Measurements from ENCODE around the gene GUCY1A1. TPM values are rescaled to one million over a fixed set of nuclear protein-coding genes. Genes with fewer than 3 reads are reported as not detected.
A peak's percentile ranks its signal among the peaks of the same experiment; 100 is the strongest.

The GUCY1A1 gene
- total and polyA plus RNA-seq, 4 donors, result 20.2 to 81.9 (median 68.2) TPM

GRCh38 chr4:155705664-155706063 is 39.0 kb downstream of the GUCY1A1 start:
- DNase-seq (no peak), ATAC-seq (ENCODE audit: low FRiP score) (peak; percentile 47)
- intact Hi-C loops (cut with DNase I), result no loop called here

DNA sequence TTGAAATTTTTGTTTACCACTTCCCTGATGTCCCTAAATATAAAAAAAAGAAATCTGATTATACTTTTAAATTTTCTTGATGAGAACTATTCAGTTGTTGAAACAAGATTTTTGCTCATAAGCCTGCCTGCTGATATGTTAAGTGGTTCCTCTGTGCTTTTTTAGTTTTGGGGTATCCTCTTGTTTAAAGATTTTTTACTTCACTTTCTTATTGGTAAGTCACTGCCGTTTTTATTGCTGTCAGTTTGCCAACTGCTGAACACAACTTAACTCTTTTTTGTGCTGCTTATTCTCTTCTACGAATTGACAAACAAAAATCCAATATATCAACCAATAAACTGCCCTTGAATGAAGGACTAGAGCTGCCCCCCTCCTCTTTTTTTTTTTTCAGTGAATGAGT is 39.5 kb downstream of the GUCY1A1 start:
- peaks cover 0 to 6% of the 10 kb centered on the region in 2 donors for H3K4me1 ChIP-seq (ENCODE audit: control insufficient read depth in 1 of 2, insufficient read depth in 2 of 2, low read length in 2 of 2)
- no peaks in the 10 kb centered on the region for H3K27me3 ChIP-seq (ENCODE audit: control insufficient read depth in 1 of 2, insufficient read depth in 2 of 2, low read length in 1 of 2)
- H3K4me3 ChIP-seq (ENCODE audit: low read length in 2 of 2), result no peak overlapping the region
- no peak for ATAC-seq (ENCODE audit: low FRiP score)
- peaks cover 0 to 2% of the 10 kb centered on the region in 2 donors for H3K36me3 ChIP-seq (ENCODE audit: control insufficient read depth in 1 of 2, insufficient read depth in 2 of 2, low read length in 1 of 2)
- DNase-seq, result no peak
- intact Hi-C loops (cut with DNase I), result no loop called here
- H3K27ac ChIP-seq (ENCODE audit: low read depth in 1 of 2, low read length in 2 of 2), result no peak overlapping the region
- WGBS, 2 donors, result 46% methylated on average over 2 of the region's 2 CpGs
- H3K9me3 ChIP-seq (ENCODE audit: control insufficient read depth, low read length), result no peaks in the 10 kb centered on the region

More at GRCh38 chr4:155705664-155706063, 39.0 kb downstream of the GUCY1A1 start:
- Histone ChIP-seq H3K4me3 (ENCODE audit: low read length in 2 of 2) (no peak overlapping the region), H3K9me3 (ENCODE audit: control insufficient read depth, low read length) (no peaks in the 10 kb centered on the region), H3K36me3 (ENCODE audit: control insufficient read depth in 1 of 2, insufficient read depth in 2 of 2, low read length in 1 of 2) (peaks cover 0 to 2% of the 10 kb centered on the region in 2 donors), H3K4me1 (ENCODE audit: control insufficient read depth in 1 of 2, insufficient read depth in 2 of 2, low read length in 2 of 2) (peaks cover 0 to 6% of the 10 kb centered on the region in 2 donors), H3K27me3 (ENCODE audit: control insufficient read depth in 1 of 2, insufficient read depth in 2 of 2, low read length in 1 of 2) (no peaks in the 10 kb centered on the region), H3K27ac (ENCODE audit: low read depth in 1 of 2, low read length in 2 of 2) (peak overlapping the region in 1 of 2 donors; percentile 25)
- WGBS, 2 donors, result 1 to 6% methylated on average over 2 of the region's 2 CpGs

- 89 to 94% methylated on average over 5 of the region's 5 CpGs for WGBS, 2 donors
- Histone ChIP-seq H3K27me3 (ENCODE audit: control insufficient read depth in 1 of 2, insufficient read depth in 2 of 2, low read length in 1 of 2) (no peaks in the 10 kb centered on the region), H3K4me1 (ENCODE audit: control insufficient read depth in 1 of 2, insufficient read depth in 2 of 2, low read length in 2 of 2) (peaks cover 0 to 2% of the 10 kb centered on the region in 2 donors), H3K9me3 (ENCODE audit: control insufficient read depth, low read length) (no peaks in the 10 kb centered on the region), H3K27ac (ENCODE audit: low read depth in 1 of 2, low read length in 2 of 2) (no peak overlapping the region), H3K36me3 (ENCODE audit: control insufficient read depth in 1 of 2, insufficient read depth in 2 of 2, low read length in 1 of 2) (peaks cover 0 to 2% of the 10 kb centered on the region in 2 donors), H3K4me3 (ENCODE audit: low read length in 2 of 2) (no peak overlapping the region)
- intact Hi-C loops (cut with DNase I), result no loop called here
- DNase-seq, result no peak
- ATAC-seq (ENCODE audit: low FRiP score), result no peak
These were observed 40.6 kb downstream of the GUCY1A1 start for GRCh38 chr4:155707251-155707650.

- no peak for ATAC-seq (ENCODE audit: low FRiP score)
- intact Hi-C loops (cut with DNase I), result no loop called here
These were observed 42.1 kb downstream of the GUCY1A1 start for GRCh38 chr4:155708782-155709181.

GRCh38 chr4:155709918-155710317 is 43.3 kb downstream of the GUCY1A1 start:
- H3K4me3 ChIP-seq (ENCODE audit: low read length in 2 of 2), result no peak overlapping the region
- DNase-seq, result no peak
- WGBS, 2 donors, result 71 to 72% methylated on average over 4 of the region's 4 CpGs
- ATAC-seq (ENCODE audit: low FRiP score), result no peak
- no peaks in the 10 kb centered on the region for H3K27me3 ChIP-seq (ENCODE audit: control insufficient read depth in 1 of 2, insufficient read depth in 2 of 2, low read length in 1 of 2)
- H3K27ac ChIP-seq (ENCODE audit: low read depth in 1 of 2, low read length in 2 of 2), result no peak overlapping the region
- intact Hi-C loops (cut with DNase I), result no loop called here
- no peaks in the 10 kb centered on the region for H3K4me1 ChIP-seq (ENCODE audit: control insufficient read depth in 1 of 2, insufficient read depth in 2 of 2, low read length in 2 of 2)
- peaks cover 0 to 7% of the 10 kb centered on the region in 2 donors for H3K36me3 ChIP-seq (ENCODE audit: control insufficient read depth in 1 of 2, insufficient read depth in 2 of 2, low read length in 1 of 2)
- no peaks in the 10 kb centered on the region for H3K9me3 ChIP-seq (ENCODE audit: control insufficient read depth, low read length)

More at GRCh38 chr4:155708782-155709181, 42.1 kb downstream of the GUCY1A1 start:
- WGBS, 2 donors, result 85 to 91% methylated on average over 1 of the region's 1 CpG
- Histone ChIP-seq H3K27me3 (ENCODE audit: control insufficient read depth in 1 of 2, insufficient read depth in 2 of 2, low read length in 1 of 2) (no peaks in the 10 kb centered on the region), H3K4me3 (ENCODE audit: low read length in 2 of 2) (no peak overlapping the region), H3K4me1 (ENCODE audit: control insufficient read depth in 1 of 2, insufficient read depth in 2 of 2, low read length in 2 of 2) (no peaks in the 10 kb centered on the region), H3K9me3 (ENCODE audit: control insufficient read depth, low read length) (no peaks in the 10 kb centered on the region), H3K27ac (ENCODE audit: low read depth in 1 of 2, low read length in 2 of 2) (no peak overlapping the region), H3K36me3 (ENCODE audit: control insufficient read depth in 1 of 2, insufficient read depth in 2 of 2, low read length in 1 of 2) (peaks cover 0 to 7% of the 10 kb centered on the region in 2 donors)
- DNase-seq, result no peak

DNA sequence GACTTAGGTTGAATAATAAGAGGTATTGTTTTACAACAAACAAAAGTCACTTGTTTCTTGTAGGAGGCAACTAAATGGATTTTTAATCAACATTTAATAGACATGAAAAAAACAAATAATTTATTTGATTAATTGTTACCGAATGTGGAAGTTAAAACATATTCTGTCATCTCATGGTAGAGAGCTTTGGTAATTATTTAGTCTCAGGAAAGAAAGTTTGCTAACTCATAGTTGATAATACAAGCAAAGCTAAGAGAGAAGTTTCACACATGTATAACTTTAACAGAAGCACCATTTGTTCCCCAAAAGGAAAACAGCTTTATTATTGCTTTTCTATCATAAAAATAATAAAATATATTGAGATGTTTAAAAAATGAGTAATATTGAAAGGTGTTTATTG is 44.9 kb downstream of the GUCY1A1 start:
- no peaks in the 10 kb centered on the region for H3K27me3 ChIP-seq (ENCODE audit: control insufficient read depth in 1 of 2, insufficient read depth in 2 of 2, low read length in 1 of 2)
- intact Hi-C loops (cut with DNase I), result no loop called here
- DNase-seq, result no peak
- no peaks in the 10 kb centered on the region for H3K9me3 ChIP-seq (ENCODE audit: control insufficient read depth, low read length)
- ATAC-seq (ENCODE audit: low FRiP score), result no peak
- no peaks in the 10 kb centered on the region for H3K4me1 ChIP-seq (ENCODE audit: control insufficient read depth in 1 of 2, insufficient read depth in 2 of 2, low read length in 2 of 2)
- peaks cover 6 to 9% of the 10 kb centered on the region in 2 donors for H3K36me3 ChIP-seq (ENCODE audit: control insufficient read depth in 1 of 2, insufficient read depth in 2 of 2, low read length in 1 of 2)
- no peak overlapping the region for H3K27ac ChIP-seq (ENCODE audit: low read depth in 1 of 2, low read length in 2 of 2)
- 82 to 86% methylated on average over 1 of the region's 1 CpG for WGBS, 2 donors
- no peak overlapping the region for H3K4me3 ChIP-seq (ENCODE audit: low read length in 2 of 2)

DNA sequence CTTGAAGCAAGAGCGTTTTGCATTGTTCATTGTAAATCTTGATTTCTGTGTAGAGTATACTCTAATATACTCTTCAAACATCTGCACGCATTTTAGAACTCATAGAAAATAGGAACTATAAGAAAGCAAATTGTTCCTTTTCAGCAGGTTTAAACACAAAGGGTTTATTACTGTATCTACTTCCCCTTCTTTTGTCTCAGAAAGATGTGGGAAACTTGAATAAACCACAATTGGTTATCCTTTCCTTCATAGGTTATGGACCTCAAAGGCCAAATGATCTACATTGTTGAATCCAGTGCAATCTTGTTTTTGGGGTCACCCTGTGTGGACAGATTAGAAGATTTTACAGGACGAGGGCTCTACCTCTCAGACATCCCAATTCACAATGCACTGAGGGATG is 46.2 kb downstream of the GUCY1A1 start:
- H3K9me3 ChIP-seq (ENCODE audit: control insufficient read depth, low read length), result no peaks in the 10 kb centered on the region
- H3K4me1 ChIP-seq (ENCODE audit: control insufficient read depth in 1 of 2, insufficient read depth in 2 of 2, low read length in 2 of 2), result no peaks in the 10 kb centered on the region
- 86 to 91% methylated on average over 3 of the region's 3 CpGs for WGBS, 2 donors
- peaks cover 10 to 11% of the 10 kb centered on the region in 2 donors for H3K36me3 ChIP-seq (ENCODE audit: control insufficient read depth in 1 of 2, insufficient read depth in 2 of 2, low read length in 1 of 2)
- no peak overlapping the region for H3K27ac ChIP-seq (ENCODE audit: low read depth in 1 of 2, low read length in 2 of 2)
- intact Hi-C loops (cut with DNase I), result no loop called here
- DNase-seq, result no peak
- ATAC-seq (ENCODE audit: low FRiP score), result no peak
- no peak overlapping the region for H3K4me3 ChIP-seq (ENCODE audit: low read length in 2 of 2)
- H3K27me3 ChIP-seq (ENCODE audit: control insufficient read depth in 1 of 2, insufficient read depth in 2 of 2, low read length in 1 of 2), result no peaks in the 10 kb centered on the region

- 65 to 77% methylated on average over 1 of the region's 1 CpG for WGBS, 2 donors
- Histone ChIP-seq H3K36me3 (ENCODE audit: control insufficient read depth in 1 of 2, insufficient read depth in 2 of 2, low read length in 1 of 2) (peaks cover 10 to 11% of the 10 kb centered on the region in 2 donors), H3K4me1 (ENCODE audit: control insufficient read depth in 1 of 2, insufficient read depth in 2 of 2, low read length in 2 of 2) (no peaks in the 10 kb centered on the region), H3K27ac (ENCODE audit: low read depth in 1 of 2, low read length in 2 of 2) (no peak overlapping the region), H3K27me3 (ENCODE audit: control insufficient read depth in 1 of 2, insufficient read depth in 2 of 2, low read length in 1 of 2) (no peaks in the 10 kb centered on the region), H3K4me3 (ENCODE audit: low read length in 2 of 2) (no peak overlapping the region), H3K9me3 (ENCODE audit: control insufficient read depth, low read length) (no peaks in the 10 kb centered on the region)
- DNase-seq, result no peak
- intact Hi-C loops (cut with DNase I), result no loop called here
- ATAC-seq (ENCODE audit: low FRiP score), result no peak
These were observed 47.3 kb downstream of the GUCY1A1 start for GRCh38 chr4:155713911-155714310.

DNA sequence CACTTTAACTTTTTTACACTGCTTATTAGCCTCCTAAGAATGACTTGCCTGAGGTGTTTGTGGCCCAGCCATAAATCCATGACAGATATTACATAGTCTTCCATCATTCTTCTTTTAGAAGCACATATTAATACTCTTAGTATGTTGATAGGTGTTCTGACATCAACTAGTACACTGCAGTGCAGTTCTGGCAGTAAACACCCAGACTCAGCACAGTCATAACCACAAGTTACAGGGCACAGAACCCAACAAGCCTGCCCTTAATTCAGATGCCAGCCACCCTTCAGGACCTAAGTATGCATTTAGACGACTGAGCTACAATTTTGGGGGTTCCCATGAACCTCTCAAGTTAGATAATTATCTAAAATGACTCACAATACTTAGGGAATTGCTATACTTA is 55.7 kb downstream of the GUCY1A1 start:
- intact Hi-C loops (cut with DNase I), result no loop called here
- ATAC-seq (ENCODE audit: low FRiP score) (no peak), DNase-seq (no peak)
- no peaks in the 10 kb centered on the region for H3K27me3 ChIP-seq (ENCODE audit: control insufficient read depth in 1 of 2, insufficient read depth in 2 of 2, low read length in 1 of 2)
- H3K4me1 ChIP-seq (ENCODE audit: control insufficient read depth in 1 of 2, insufficient read depth in 2 of 2, low read length in 2 of 2), result no peaks in the 10 kb centered on the region
- no peak overlapping the region for H3K27ac ChIP-seq (ENCODE audit: low read depth in 1 of 2, low read length in 2 of 2)
- peaks cover 3 to 4% of the 10 kb centered on the region in 2 donors for H3K36me3 ChIP-seq (ENCODE audit: control insufficient read depth in 1 of 2, insufficient read depth in 2 of 2, low read length in 1 of 2)
- WGBS, 2 donors, result 66 to 88% methylated on average over 1 of the region's 1 CpG
- H3K9me3 ChIP-seq (ENCODE audit: control insufficient read depth, low read length), result no peaks in the 10 kb centered on the region
- no peak overlapping the region for H3K4me3 ChIP-seq (ENCODE audit: low read length in 2 of 2)

All from aorta (tissue), 5 donors.